ENCODE measurements around the gene HSPA1A. TPM values are rescaled to one million over a fixed set of nuclear protein-coding genes. Genes with fewer than 3 reads are reported as not detected.

HSPA1A gene
- total and polyA plus RNA-seq, 9 of the 15 experiments (the other 6 are each of a cell fraction or from before 2014, with no cell fraction given), result 2.2 to 273 (median 107) TPM

DNA sequence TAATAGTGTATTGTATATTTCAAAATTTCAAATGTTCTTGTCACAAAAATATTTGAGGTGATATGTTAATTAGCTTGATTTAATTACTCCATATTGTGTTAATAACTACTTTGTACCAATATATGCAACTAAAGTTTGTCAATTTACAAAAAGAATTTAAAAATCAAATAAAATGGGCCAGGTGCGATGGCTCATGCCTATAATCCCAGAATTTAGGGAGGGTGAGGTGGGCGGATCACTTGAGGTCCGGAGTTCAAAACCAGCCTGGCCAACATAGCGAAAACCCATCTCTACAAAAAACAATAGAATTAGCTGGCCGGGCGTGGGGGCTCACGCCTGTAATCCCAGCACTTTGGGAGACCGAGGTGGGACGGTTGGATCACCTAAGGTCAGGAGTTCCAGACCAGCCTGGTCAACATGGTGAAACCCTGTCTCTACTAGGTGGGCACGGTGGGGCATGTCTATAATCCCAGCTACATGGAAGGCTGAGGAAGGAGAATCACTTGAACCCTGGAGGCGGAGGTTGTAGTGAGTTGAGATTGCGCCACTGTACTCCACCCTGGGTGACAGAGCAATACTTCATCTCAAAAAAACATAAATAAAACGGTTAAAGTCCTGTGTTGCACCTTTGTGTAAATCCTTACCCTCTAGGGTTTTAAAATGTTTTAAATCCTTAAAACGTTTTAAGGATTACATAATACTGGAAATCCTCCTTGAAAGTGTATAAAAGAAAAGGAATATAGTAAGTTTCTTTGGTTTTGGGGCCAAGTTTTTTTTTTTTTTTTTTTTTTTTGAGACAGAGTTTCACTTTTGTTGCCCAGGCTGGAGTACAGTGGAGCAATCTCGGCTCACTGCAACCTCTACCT is 16.2 kb downstream of the HSPA1A start (continued):
- TF ChIP-seq NCOA6 (IDR thresholded peaks at IDR 0.05), result no peak
- TF ChIP-seq EZH2 (IDR thresholded peaks at IDR 0.05; ENCODE audit: borderline replicate concordance, low read depth, low read length), result no peak
- TF ChIP-seq, protein P1, sequence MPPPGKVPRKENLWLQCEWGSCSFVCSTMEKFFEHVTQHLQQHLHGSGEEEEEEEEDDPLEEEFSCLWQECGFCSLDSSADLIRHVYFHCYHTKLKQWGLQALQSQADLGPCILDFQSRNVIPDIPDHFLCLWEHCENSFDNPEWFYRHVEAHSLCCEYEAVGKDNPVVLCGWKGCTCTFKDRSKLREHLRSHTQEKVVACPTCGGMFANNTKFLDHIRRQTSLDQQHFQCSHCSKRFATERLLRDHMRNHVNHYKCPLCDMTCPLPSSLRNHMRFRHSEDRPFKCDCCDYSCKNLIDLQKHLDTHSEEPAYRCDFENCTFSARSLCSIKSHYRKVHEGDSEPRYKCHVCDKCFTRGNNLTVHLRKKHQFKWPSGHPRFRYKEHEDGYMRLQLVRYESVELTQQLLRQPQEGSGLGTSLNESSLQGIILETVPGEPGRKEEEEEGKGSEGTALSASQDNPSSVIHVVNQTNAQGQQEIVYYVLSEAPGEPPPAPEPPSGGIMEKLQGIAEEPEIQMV (tag; conservative IDR thresholded peaks at IDR 0.05; ENCODE audit: low read depth), result 0 out of 2 replicates have a peak, but pooled peaks have one; percentile 40
- no peak; a peak in 1 of 4 replicates for TF ChIP-seq SIN3A (IDR thresholded peaks at IDR 0.05; ENCODE audit: borderline replicate concordance in 2 of 2, control insufficient read depth in 1 of 2, low read depth in 2 of 2, low read length in 2 of 2)
- no peak for TF ChIP-seq ZNF780A (CRISPR knock-in tag; IDR thresholded peaks at IDR 0.05)
- TF ChIP-seq, protein P2, sequence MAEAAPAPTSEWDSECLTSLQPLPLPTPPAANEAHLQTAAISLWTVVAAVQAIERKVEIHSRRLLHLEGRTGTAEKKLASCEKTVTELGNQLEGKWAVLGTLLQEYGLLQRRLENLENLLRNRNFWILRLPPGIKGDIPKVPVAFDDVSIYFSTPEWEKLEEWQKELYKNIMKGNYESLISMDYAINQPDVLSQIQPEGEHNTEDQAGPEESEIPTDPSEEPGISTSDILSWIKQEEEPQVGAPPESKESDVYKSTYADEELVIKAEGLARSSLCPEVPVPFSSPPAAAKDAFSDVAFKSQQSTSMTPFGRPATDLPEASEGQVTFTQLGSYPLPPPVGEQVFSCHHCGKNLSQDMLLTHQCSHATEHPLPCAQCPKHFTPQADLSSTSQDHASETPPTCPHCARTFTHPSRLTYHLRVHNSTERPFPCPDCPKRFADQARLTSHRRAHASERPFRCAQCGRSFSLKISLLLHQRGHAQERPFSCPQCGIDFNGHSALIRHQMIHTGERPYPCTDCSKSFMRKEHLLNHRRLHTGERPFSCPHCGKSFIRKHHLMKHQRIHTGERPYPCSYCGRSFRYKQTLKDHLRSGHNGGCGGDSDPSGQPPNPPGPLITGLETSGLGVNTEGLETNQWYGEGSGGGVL (CRISPR knock-in tag; IDR thresholded peaks at IDR 0.05), result no peak
- TF ChIP-seq HNRNPUL1 (IDR thresholded peaks at IDR 0.05; ENCODE audit: low read length), result no peak
- TF ChIP-seq TEAD4 (IDR thresholded peaks at IDR 0.05; ENCODE audit: low read length), result no peak; the same call in 1 of the 2 replicates
- no peak for TF ChIP-seq TEAD4 (CRISPR knock-in tag; IDR thresholded peaks at IDR 0.05; ENCODE audit: borderline replicate concordance)
- TF ChIP-seq, protein P3, sequence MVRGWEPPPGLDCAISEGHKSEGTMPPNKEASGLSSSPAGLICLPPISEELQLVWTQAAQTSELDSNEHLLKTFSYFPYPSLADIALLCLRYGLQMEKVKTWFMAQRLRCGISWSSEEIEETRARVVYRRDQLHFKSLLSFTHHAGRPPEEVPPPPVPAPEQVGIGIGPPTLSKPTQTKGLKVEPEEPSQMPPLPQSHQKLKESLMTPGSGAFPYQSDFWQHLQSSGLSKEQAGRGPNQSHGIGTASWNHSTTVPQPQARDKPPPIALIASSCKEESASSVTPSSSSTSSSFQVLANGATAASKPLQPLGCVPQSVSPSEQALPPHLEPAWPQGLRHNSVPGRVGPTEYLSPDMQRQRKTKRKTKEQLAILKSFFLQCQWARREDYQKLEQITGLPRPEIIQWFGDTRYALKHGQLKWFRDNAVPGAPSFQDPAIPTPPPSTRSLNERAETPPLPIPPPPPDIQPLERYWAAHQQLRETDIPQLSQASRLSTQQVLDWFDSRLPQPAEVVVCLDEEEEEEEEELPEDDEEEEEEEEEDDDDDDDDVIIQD (CRISPR knock-in tag; IDR thresholded peaks at IDR 0.05), result no peak
- TF ChIP-seq TAL1 (IDR thresholded peaks at IDR 0.05), result 0 out of 2 replicates have a peak, but pooled peaks have one; percentile 2
- TF ChIP-seq CREM (IDR thresholded peaks at IDR 0.05; ENCODE audit: low read depth), result no peak
- TF ChIP-seq, protein P4, sequence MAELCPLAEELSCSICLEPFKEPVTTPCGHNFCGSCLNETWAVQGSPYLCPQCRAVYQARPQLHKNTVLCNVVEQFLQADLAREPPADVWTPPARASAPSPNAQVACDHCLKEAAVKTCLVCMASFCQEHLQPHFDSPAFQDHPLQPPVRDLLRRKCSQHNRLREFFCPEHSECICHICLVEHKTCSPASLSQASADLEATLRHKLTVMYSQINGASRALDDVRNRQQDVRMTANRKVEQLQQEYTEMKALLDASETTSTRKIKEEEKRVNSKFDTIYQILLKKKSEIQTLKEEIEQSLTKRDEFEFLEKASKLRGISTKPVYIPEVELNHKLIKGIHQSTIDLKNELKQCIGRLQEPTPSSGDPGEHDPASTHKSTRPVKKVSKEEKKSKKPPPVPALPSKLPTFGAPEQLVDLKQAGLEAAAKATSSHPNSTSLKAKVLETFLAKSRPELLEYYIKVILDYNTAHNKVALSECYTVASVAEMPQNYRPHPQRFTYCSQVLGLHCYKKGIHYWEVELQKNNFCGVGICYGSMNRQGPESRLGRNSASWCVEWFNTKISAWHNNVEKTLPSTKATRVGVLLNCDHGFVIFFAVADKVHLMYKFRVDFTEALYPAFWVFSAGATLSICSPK (IDR thresholded peaks at IDR 0.05; ENCODE audit: borderline replicate concordance), result 0 out of 2 replicates have a peak, but pooled peaks have one; percentile 29
- TF ChIP-seq PHF8 (IDR thresholded peaks at IDR 0.05; ENCODE audit: borderline replicate concordance, low read length), result no peak
- no peak for TF ChIP-seq HNRNPK (IDR thresholded peaks at IDR 0.05; ENCODE audit: low read depth, low read length, poor library complexity, severe bottlenecking)
- TF ChIP-seq, protein P5, sequence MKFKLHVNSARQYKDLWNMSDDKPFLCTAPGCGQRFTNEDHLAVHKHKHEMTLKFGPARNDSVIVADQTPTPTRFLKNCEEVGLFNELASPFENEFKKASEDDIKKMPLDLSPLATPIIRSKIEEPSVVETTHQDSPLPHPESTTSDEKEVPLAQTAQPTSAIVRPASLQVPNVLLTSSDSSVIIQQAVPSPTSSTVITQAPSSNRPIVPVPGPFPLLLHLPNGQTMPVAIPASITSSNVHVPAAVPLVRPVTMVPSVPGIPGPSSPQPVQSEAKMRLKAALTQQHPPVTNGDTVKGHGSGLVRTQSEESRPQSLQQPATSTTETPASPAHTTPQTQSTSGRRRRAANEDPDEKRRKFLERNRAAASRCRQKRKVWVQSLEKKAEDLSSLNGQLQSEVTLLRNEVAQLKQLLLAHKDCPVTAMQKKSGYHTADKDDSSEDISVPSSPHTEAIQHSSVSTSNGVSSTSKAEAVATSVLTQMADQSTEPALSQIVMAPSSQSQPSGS (CRISPR knock-in tag; IDR thresholded peaks at IDR 0.05), result no peak
- no peak for TF ChIP-seq RBBP5 (IDR thresholded peaks at IDR 0.05; ENCODE audit: borderline replicate concordance, insufficient read depth, low read length, poor library complexity, severe bottlenecking)
- TF ChIP-seq ZNF143 (CRISPR knock-in tag; IDR thresholded peaks at IDR 0.05), result no peak
